Ishikawa (cell line): ENCODE measurements around the gene TMEM208.

Source experiments
- CEBPB ChIP-seq: IDR thresholded peaks from 2 replicates; pipeline ENCODE4 v1.6.1; 2012
- EP300 ChIP-seq: IDR thresholded peaks from 2 replicates; pipeline ENCODE4 v1.6.1; 2012; ENCODE audit warnings: borderline replicate concordance
- REST ChIP-seq: IDR thresholded peaks from 2 replicates; pipeline ENCODE4 v1.6.1; 2012; ENCODE audit warnings: low read depth, mild to moderate bottlenecking
- TAF1 ChIP-seq: IDR thresholded peaks from 2 replicates; pipeline ENCODE4 v1.6.1; 2012; ENCODE audit warnings: low read depth, mild to moderate bottlenecking
- TCF12 ChIP-seq: IDR thresholded peaks from 2 replicates; pipeline ENCODE4 v1.6.1; 2012; ENCODE audit warnings: low read depth
- TEAD4 ChIP-seq: IDR thresholded peaks from 2 replicates; pipeline ENCODE4 v1.6.1; 2012
- ZBTB7A ChIP-seq: IDR thresholded peaks from 2 replicates; pipeline ENCODE4 v1.6.1; 2012; ENCODE audit warnings: low read depth

GRCh38 chr16:67183627-67184452 is 43.1 kb upstream of the TMEM208 start, which contains the start of gene MATCAP1:
- peak; percentile 67; the same call in 1 of the 2 replicates for TF ChIP-seq TAF1
- 0 out of 2 replicates have a peak, but pooled peaks have one; percentile 32 for TF ChIP-seq TCF12
- no peak for TF ChIP-seq REST
- no peak; the same call in 1 of the 2 replicates for TF ChIP-seq TEAD4
- TF ChIP-seq CEBPB = no peak
- TF ChIP-seq ZBTB7A = peak; percentile 76; the same call in 1 of the 2 replicates
- TF ChIP-seq EP300 = no peak
